Thyroid gland (tissue), 4 donors: Measurements from ENCODE around the gene SLC25A22. TPM values are rescaled to one million over a fixed set of nuclear protein-coding genes. Genes with fewer than 3 reads are reported as not detected.

Source experiments
- DNase-seq, 2 donors: peaks; one replicate each; pipeline ENCODE4 v3.0.0-alpha.2; 2019
- H3K27ac ChIP-seq, 3 donors: fragments of 200-600 bp; sonication (generic); 1 replicate in 2 of 3; 2 replicates in 1 of 3; pipeline ENCODE4 v1.5.1; 2016 to 2019; ENCODE audit warnings: mild to moderate bottlenecking in 1 of 3, moderate library complexity in 1 of 3
- H3K27me3 ChIP-seq: fragments of 200-600 bp; sonication (generic); one replicate; pipeline ENCODE4 v1.5.1; 2019
- H3K36me3 ChIP-seq, 2 donors: fragments of 200-600 bp; sonication (generic); one replicate each; pipeline ENCODE4 v1.5.1; 2016 to 2019
- H3K4me1 ChIP-seq, 2 donors: fragments of 200-600 bp; sonication (generic); one replicate each; pipeline ENCODE4 v1.5.1; 2017 to 2019
- H3K4me3 ChIP-seq, 3 donors: fragments of 200-600 bp; sonication (generic); replicated peaks in 1 of 3; 1 replicate in 2 of 3; 2 replicates in 1 of 3; pipeline ENCODE4 v1.5.1; 2016; ENCODE audit warnings: mild to moderate bottlenecking in 1 of 3
- H3K9me3 ChIP-seq: fragments of 200-600 bp; sonication (generic); one replicate; pipeline ENCODE4 v1.5.1; 2017
- CTCF ChIP-seq, 6 experiments: fragments of 200-600 bp in 3 of 6; fragments of 450-650 bp in 3 of 6; sonication (generic) in 3 of 6; IDR thresholded peaks; one replicate each; pipeline ENCODE4 v1.5.1; 2016 to 2019; ENCODE audit warnings: antibody characterized with exemption in 6 of 6, mild to moderate bottlenecking in 2 of 6, inconsistent platforms in 1 of 6, moderate library complexity in 1 of 6
- POLR2A ChIP-seq, 2 donors: fragments of 450-650 bp; IDR thresholded peaks; one replicate each; pipeline ENCODE4 v1.6.1; 2017; ENCODE audit warnings: antibody characterized with exemption in 2 of 2, mild to moderate bottlenecking in 2 of 2, moderate library complexity in 1 of 2
- WGBS, 2 donors: methylation state at CpG; one replicate each; pipeline ENCODE4 v1.1.5; 2017; 5-methylcytosine and 5-hydroxymethylcytosine counted together
- intact Hi-C: fragments of 100-400 bp; cut with DNase I; formaldehyde crosslinking; loops from one replicate; pipeline ENCODE4 v1.15.1; 2023
- total RNA-seq, 4 donors: library from RNA; depleted of rRNA; stranded (reverse); fragments of >200 nt; gene quantifications; one replicate each; pipeline ENCODE4 v1.2.3, GENCODE V29; 2016

SLC25A22 gene
- total RNA-seq, 4 donors from 2014 or later: 5.1 to 13.1 (median 7.8) TPM

- 0 to 1% methylated on average over 8 to 21 of the region's 27 CpGs for WGBS, 2 donors
- peaks cover 25 to 31% of the 10 kb centered on the region in 2 donors for H3K36me3 ChIP-seq
- intact Hi-C loops: no loop called here
- DNase-seq: no peak
- peak overlapping the region; percentile 54 to 97 (median 96) for H3K4me3 ChIP-seq
- peak overlapping the region; percentile 91 to 99 (median 99) for H3K27ac ChIP-seq
- TF ChIP-seq POLR2A (IDR thresholded peaks at IDR 0.05) (no peak), CTCF (IDR thresholded peaks at IDR 0.05) (no peak)
- no peaks in the 10 kb centered on the region for H3K27me3 ChIP-seq
- no peaks in the 10 kb centered on the region for H3K9me3 ChIP-seq
- H3K4me1 ChIP-seq: peaks cover 34 to 36% of the 10 kb centered on the region in 2 donors
Measured at GRCh38 chr11:841981-842369, 43.9 kb upstream of the SLC25A22 start.

- TF ChIP-seq POLR2A (IDR thresholded peaks at IDR 0.05): no peak
- TF ChIP-seq CTCF (IDR thresholded peaks at IDR 0.05): peak in 1 of 6 experiments; percentile 4
- 81 to 84% methylated on average over 21 to 22 of the region's 25 CpGs for WGBS, 2 donors
- Histone ChIP-seq H3K27ac (peak overlapping the region in 1 of 3 donors; percentile 5), H3K9me3 (no peaks in the 10 kb centered on the region), H3K27me3 (no peaks in the 10 kb centered on the region), H3K36me3 (peaks cover 34 to 40% of the 10 kb centered on the region in 2 donors), H3K4me3 (no peak overlapping the region), H3K4me1 (peaks cover 21 to 23% of the 10 kb centered on the region in 2 donors)
- no peak for DNase-seq
- intact Hi-C loops: no loop called here
Measured at GRCh38 chr11:839875-840617, 42.0 kb upstream of the SLC25A22 start.

- peaks cover 26 to 27% of the 10 kb centered on the region in 2 donors for H3K4me1 ChIP-seq
- TF ChIP-seq CTCF (IDR thresholded peaks at IDR 0.05) (no peak), POLR2A (IDR thresholded peaks at IDR 0.05) (no peak)
- no peak overlapping the region for H3K4me3 ChIP-seq
- DNase-seq: no peak
- no peak overlapping the region for H3K27ac ChIP-seq
- intact Hi-C loops: no loop called here
- peaks cover 34 to 40% of the 10 kb centered on the region in 2 donors for H3K36me3 ChIP-seq
- 83 to 100% methylated on average over 1 of the region's 5 CpGs for WGBS, 2 donors
- H3K27me3 ChIP-seq: no peaks in the 10 kb centered on the region
- no peaks in the 10 kb centered on the region for H3K9me3 ChIP-seq
Measured at GRCh38 chr11:839280-839623, 41.2 kb upstream of the SLC25A22 start.

GRCh38 chr11:838441-839279, 40.6 kb upstream of the SLC25A22 start:
- no peaks in the 10 kb centered on the region for H3K27me3 ChIP-seq
- H3K27ac ChIP-seq: no peak overlapping the region
- H3K4me3 ChIP-seq: no peak overlapping the region
- 66 to 78% methylated on average over 10 to 15 of the region's 17 CpGs for WGBS, 2 donors
- intact Hi-C loops: no loop called here
- TF ChIP-seq POLR2A (IDR thresholded peaks at IDR 0.05) (no peak), CTCF (IDR thresholded peaks at IDR 0.05) (no peak)
- no peak for DNase-seq
- peaks cover 30 to 32% of the 10 kb centered on the region in 2 donors for H3K4me1 ChIP-seq
- peaks cover 34 to 40% of the 10 kb centered on the region in 2 donors for H3K36me3 ChIP-seq
- H3K9me3 ChIP-seq: no peaks in the 10 kb centered on the region

GRCh38 chr11:837990-838307, 39.9 kb upstream of the SLC25A22 start:
- Histone ChIP-seq H3K4me3 (no peak overlapping the region), H3K27me3 (no peaks in the 10 kb centered on the region), H3K36me3 (peaks cover 34 to 40% of the 10 kb centered on the region in 2 donors), H3K27ac (no peak overlapping the region), H3K9me3 (no peaks in the 10 kb centered on the region), H3K4me1 (peaks cover 31 to 35% of the 10 kb centered on the region in 2 donors)
- TF ChIP-seq CTCF (IDR thresholded peaks at IDR 0.05): no peak
- TF ChIP-seq POLR2A (IDR thresholded peaks at IDR 0.05): no peak
- WGBS, 2 donors: no CpG with 5 or more reads among the region's 8 CpGs
- intact Hi-C loops: no loop called here
- DNase-seq: no peak
